ENCODE measurements around the gene TAF4B. TPM values are rescaled to one million over a fixed set of nuclear protein-coding genes. Genes with fewer than 3 reads are reported as not detected.

TAF4B gene
- total and polyA plus RNA-seq, 7 experiments from 2014 or later: 7.3 to 15.7 (median 12.6) TPM

DNA sequence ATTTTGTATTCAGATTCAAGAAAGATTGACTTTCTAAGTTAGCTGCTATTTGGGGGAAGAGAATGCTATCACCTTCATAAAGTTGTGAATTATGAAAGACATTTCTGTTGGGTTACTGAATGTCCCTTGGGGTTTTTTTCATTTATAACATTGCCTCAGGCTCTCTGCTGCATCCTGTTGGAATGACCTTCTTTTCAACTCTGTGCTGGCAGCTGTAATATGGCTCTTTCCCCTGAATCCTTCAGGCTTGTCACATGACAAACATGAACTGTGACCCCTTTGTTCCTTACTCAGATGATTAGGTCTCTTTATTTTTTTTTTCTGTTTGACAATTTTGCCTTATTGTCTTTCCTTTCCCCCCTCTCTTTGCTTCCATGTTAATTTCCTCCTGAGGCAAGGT, 159.8 kb downstream of the TAF4B start:
- peaks cover 0 to 6% (median 0%) of the 10 kb centered on the region in 7 donors for H3K4me1 Mint-ChIP-seq
- Histone ChIP-seq H3K4me1 (ENCODE audit: control insufficient read depth in 2 of 2, insufficient read depth in 2 of 2, low read length in 2 of 2) (no peaks in the 10 kb centered on the region), H3K9me3 (ENCODE audit: control insufficient read depth in 2 of 3, low read length in 3 of 3) (no peaks in the 10 kb centered on the region), H3K36me3 (ENCODE audit: control insufficient read depth in 2 of 3, insufficient read depth in 3 of 3, low read length in 3 of 3) (peaks cover 0 to 16% (median 0%) of the 10 kb centered on the region in 3 experiments), H3K4me3 (ENCODE audit: low read length) (no peak overlapping the region), H3K27me3 (ENCODE audit: control insufficient read depth in 2 of 2, insufficient read depth in 2 of 2, low read length in 2 of 2) (no peaks in the 10 kb centered on the region), H3K27ac (ENCODE audit: low read depth, low read length) (no peak overlapping the region)
- ATAC-seq (no peak), DNase-seq (no peak)
- no peak overlapping the region for H3K4me3 Mint-ChIP-seq
- intact Hi-C loops (cut with micrococcal nuclease): loop anchor here in 1 of 2 donors (10.0 kb wide), 1 partner anchor 159 kb away; the partner anchor contains the start of gene KCTD1
- CTCF ChIA-PET: no interaction called here
- peaks cover 5 to 29% (median 22%) of the 10 kb centered on the region in 5 donors for H3K36me3 Mint-ChIP-seq
- POLR2A ChIA-PET: interaction anchor here (0.6 kb wide), 1 partner anchor 361 kb away, joined by 3 read pairs; no protein-coding TSS in a partner anchor
- peaks cover 0 to 3% (median 0%) of the 10 kb centered on the region in 11 donors for H3K9me3 Mint-ChIP-seq
- H3K27me3 Mint-ChIP-seq: no peaks in the 10 kb centered on the region
- no peak overlapping the region for H3K27ac Mint-ChIP-seq

DNA sequence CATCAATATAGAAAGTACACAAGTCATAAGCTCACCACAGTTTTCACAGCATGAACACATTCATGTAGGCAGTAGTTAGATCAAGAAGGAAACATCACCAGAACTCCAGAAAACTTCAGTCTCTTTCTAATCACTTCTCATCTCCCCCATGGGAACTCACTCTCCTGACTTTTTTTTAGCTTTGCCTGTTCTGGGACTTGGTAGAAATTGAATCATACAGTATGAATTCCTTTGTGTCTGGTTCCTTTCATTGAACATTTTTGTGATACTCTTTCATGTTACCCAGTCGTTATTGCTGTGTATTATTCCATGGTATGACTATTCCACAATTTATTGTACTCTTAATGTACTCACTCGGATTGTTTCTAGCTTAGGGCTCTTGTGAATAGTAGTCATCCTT, 160.2 kb downstream of the TAF4B start:
- ChIA-PET POLR2A (no interaction called here), CTCF (no interaction called here)
- Histone ChIP-seq H3K4me1 (ENCODE audit: control insufficient read depth in 2 of 2, insufficient read depth in 2 of 2, low read length in 2 of 2) (no peaks in the 10 kb centered on the region), H3K27me3 (ENCODE audit: control insufficient read depth in 2 of 2, insufficient read depth in 2 of 2, low read length in 2 of 2) (no peaks in the 10 kb centered on the region), H3K27ac (ENCODE audit: low read depth, low read length) (no peak overlapping the region), H3K9me3 (ENCODE audit: control insufficient read depth in 2 of 3, low read length in 3 of 3) (no peaks in the 10 kb centered on the region), H3K4me3 (ENCODE audit: low read length) (no peak overlapping the region), H3K36me3 (ENCODE audit: control insufficient read depth in 2 of 3, insufficient read depth in 3 of 3, low read length in 3 of 3) (peaks cover 0 to 18% (median 0%) of the 10 kb centered on the region in 3 experiments)
- intact Hi-C loops (cut with micrococcal nuclease): loop anchor here in 1 of 2 donors (10.0 kb wide), 1 partner anchor 158 kb away; the partner anchor contains the start of gene KCTD1
- DNase-seq: no peak
- peaks cover 0 to 6% (median 0%) of the 10 kb centered on the region in 7 donors for H3K4me1 Mint-ChIP-seq
- peaks cover 5 to 34% (median 22%) of the 10 kb centered on the region in 5 donors for H3K36me3 Mint-ChIP-seq
- no peaks in the 10 kb centered on the region for H3K27me3 Mint-ChIP-seq
- H3K27ac Mint-ChIP-seq: no peak overlapping the region
- peaks cover 0 to 3% (median 0%) of the 10 kb centered on the region in 11 donors for H3K9me3 Mint-ChIP-seq
- no peak overlapping the region for H3K4me3 Mint-ChIP-seq
- ATAC-seq: no peak

DNA sequence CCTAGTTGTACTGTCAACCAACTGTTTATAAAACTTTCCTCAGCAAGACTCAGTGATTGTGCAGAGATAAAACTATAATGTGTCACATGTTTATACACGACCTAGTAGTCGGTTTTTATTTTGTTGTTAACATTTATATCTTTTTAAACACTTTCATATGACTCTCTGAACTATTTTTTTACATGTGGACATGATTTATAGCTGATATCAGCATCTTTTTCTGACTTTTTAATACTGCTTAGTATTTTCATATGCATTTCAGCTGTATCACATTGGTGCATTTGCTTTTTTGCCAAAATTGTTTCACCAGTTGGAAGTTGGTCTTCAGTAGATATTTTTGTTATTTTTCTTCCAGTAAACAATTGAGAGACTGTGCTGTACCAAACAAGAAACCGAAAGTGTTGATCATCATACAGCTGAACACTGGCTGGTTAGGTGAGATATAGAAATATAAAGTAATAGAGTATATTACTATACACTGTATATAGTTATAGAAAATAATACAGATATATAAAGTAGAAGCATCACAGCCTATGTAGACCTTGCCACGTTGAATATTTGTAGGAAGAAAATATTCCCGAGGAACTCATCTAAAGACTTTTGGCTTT, 167.9 kb downstream of the TAF4B start:
- H3K27me3 Mint-ChIP-seq: no peaks in the 10 kb centered on the region
- no peak for ATAC-seq
- CTCF ChIA-PET: no interaction called here

DNA sequence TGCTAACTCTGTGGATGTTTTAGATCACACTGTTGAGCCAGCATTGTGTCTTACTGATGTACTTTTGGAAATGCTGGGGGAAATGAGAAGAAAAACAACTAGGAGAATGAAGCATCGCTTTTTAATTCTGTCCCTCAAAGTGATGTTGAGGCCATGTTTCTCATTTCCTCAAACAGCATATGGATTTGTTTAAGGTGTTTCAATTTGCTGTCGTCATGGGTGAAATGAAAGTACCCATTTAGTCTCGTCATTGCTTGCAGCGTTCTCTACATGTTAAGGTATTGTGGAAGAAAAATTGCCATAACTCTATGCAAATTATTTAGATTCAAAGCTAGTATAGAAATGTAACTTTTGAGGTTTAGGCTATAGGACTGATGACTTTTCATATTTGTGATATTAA, 170.8 kb downstream of the TAF4B start:
- CTCF ChIA-PET: no interaction called here

More for the DNA sequence above, 167.9 kb downstream of the TAF4B start:
- no peak overlapping the region for H3K4me3 Mint-ChIP-seq
- peaks cover 5 to 35% (median 19%) of the 10 kb centered on the region in 5 donors for H3K36me3 Mint-ChIP-seq
- no peak for DNase-seq
- no peaks in the 10 kb centered on the region for H3K4me1 Mint-ChIP-seq
- H3K27ac Mint-ChIP-seq: no peak overlapping the region
- intact Hi-C loops (cut with micrococcal nuclease): no loop called here
- Histone ChIP-seq H3K27ac (ENCODE audit: low read depth, low read length) (no peak overlapping the region), H3K4me3 (ENCODE audit: low read length) (no peak overlapping the region), H3K4me1 (ENCODE audit: control insufficient read depth in 2 of 2, insufficient read depth in 2 of 2, low read length in 2 of 2) (no peaks in the 10 kb centered on the region), H3K36me3 (ENCODE audit: control insufficient read depth in 2 of 3, insufficient read depth in 3 of 3, low read length in 3 of 3) (peaks cover 0 to 18% (median 0%) of the 10 kb centered on the region in 3 experiments), H3K9me3 (ENCODE audit: control insufficient read depth in 2 of 3, low read length in 3 of 3) (no peaks in the 10 kb centered on the region), H3K27me3 (ENCODE audit: control insufficient read depth in 2 of 2, insufficient read depth in 2 of 2, low read length in 2 of 2) (no peaks in the 10 kb centered on the region)
- no peaks in the 10 kb centered on the region for H3K9me3 Mint-ChIP-seq
- POLR2A ChIA-PET: no interaction called here

DNA sequence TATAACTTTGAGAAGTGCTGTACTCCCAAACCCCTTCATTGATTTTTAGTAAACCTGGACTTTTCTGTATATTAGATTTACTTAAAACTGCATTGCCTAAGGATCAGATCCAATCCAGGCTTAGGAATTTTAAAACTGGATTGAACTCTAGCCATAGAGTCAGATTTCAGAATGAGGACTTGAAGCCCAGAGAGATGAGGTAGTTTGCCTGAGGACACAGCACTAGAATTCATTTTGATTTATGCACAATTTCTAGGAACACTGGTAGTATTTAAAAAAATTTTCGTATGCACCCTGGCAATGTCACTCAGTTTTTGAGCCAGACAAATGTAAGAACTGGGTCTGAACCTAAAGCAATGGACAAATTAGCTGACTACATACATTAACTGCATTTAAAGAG, 177.2 kb downstream of the TAF4B start:
- POLR2A ChIA-PET: no interaction called here
- DNase-seq: no peak

More for the DNA sequence above, 170.8 kb downstream of the TAF4B start:
- Histone ChIP-seq H3K27me3 (ENCODE audit: control insufficient read depth in 2 of 2, insufficient read depth in 2 of 2, low read length in 2 of 2) (no peaks in the 10 kb centered on the region), H3K27ac (ENCODE audit: low read depth, low read length) (no peak overlapping the region), H3K4me1 (ENCODE audit: control insufficient read depth in 2 of 2, insufficient read depth in 2 of 2, low read length in 2 of 2) (no peaks in the 10 kb centered on the region), H3K36me3 (ENCODE audit: control insufficient read depth in 2 of 3, insufficient read depth in 3 of 3, low read length in 3 of 3) (no peaks in the 10 kb centered on the region), H3K9me3 (ENCODE audit: control insufficient read depth in 2 of 3, low read length in 3 of 3) (no peaks in the 10 kb centered on the region), H3K4me3 (ENCODE audit: low read length) (no peak overlapping the region)
- peaks cover 0 to 12% (median 0%) of the 10 kb centered on the region in 5 donors for H3K36me3 Mint-ChIP-seq
- intact Hi-C loops (cut with micrococcal nuclease): no loop called here
- no peaks in the 10 kb centered on the region for H3K27me3 Mint-ChIP-seq
- DNase-seq (no peak), ATAC-seq (no peak)
- no peaks in the 10 kb centered on the region for H3K4me1 Mint-ChIP-seq
- H3K27ac Mint-ChIP-seq: no peak overlapping the region
- H3K4me3 Mint-ChIP-seq: no peak overlapping the region
- no peaks in the 10 kb centered on the region for H3K9me3 Mint-ChIP-seq
- POLR2A ChIA-PET: no interaction called here

DNA sequence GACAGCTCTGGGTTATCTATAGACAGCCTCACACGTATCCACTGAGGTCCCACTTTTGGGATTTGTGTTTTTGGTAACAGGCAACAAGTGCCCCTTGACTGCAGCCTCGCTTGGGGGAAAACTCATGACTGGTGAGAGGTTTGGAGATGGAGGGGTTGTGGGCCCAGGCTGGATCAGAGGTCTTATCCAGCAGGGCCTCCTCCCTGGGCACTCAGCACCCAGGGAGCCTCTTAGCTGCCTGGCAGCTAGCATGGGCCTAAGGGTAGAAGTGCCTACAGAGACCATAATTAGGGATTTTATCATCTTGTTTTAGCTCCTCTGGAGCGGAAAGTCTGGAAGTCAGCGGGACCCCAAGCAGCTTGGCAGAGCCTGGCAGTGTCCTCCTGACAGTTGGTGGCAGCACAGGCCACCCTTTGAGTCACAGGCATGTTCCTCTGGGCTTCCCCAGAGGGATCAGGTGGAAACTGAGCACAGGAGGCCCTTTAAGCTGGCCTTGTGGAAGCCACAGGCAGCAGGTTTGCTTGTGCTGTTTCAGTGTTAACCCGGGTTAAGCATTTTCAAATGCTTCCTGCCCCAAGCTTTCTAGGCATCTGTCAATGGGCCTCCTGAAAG, 179.1 kb downstream of the TAF4B start:
- POLR2A ChIA-PET: no interaction called here
- no peaks in the 10 kb centered on the region for H3K36me3 ChIP-seq (ENCODE audit: control insufficient read depth in 2 of 3, insufficient read depth in 3 of 3, low read length in 3 of 3)
- H3K4me1 ChIP-seq (ENCODE audit: control insufficient read depth in 2 of 2, insufficient read depth in 2 of 2, low read length in 2 of 2): no peaks in the 10 kb centered on the region
- H3K4me3 ChIP-seq (ENCODE audit: low read length): no peak overlapping the region
- no peaks in the 10 kb centered on the region for H3K9me3 Mint-ChIP-seq
- H3K27me3 Mint-ChIP-seq: no peaks in the 10 kb centered on the region
- no peak overlapping the region for H3K4me3 Mint-ChIP-seq
- H3K4me1 Mint-ChIP-seq: no peaks in the 10 kb centered on the region
- no peak for DNase-seq
- no peaks in the 10 kb centered on the region for H3K9me3 ChIP-seq (ENCODE audit: control insufficient read depth in 2 of 3, low read length in 3 of 3)
- no peak for ATAC-seq
- H3K27me3 ChIP-seq (ENCODE audit: control insufficient read depth in 2 of 2, insufficient read depth in 2 of 2, low read length in 2 of 2): no peaks in the 10 kb centered on the region
- peaks cover 0 to 4% (median 0%) of the 10 kb centered on the region in 5 donors for H3K36me3 Mint-ChIP-seq
- intact Hi-C loops (cut with micrococcal nuclease): no loop called here
- CTCF ChIA-PET: no interaction called here
- no peak overlapping the region for H3K27ac ChIP-seq (ENCODE audit: low read depth, low read length)
- H3K27ac Mint-ChIP-seq: no peak overlapping the region

More for the DNA sequence above, 177.2 kb downstream of the TAF4B start:
- Mint-ChIP-seq H3K4me1 (no peaks in the 10 kb centered on the region), H3K27me3 (no peaks in the 10 kb centered on the region), H3K27ac (no peak overlapping the region), H3K9me3 (no peaks in the 10 kb centered on the region), H3K4me3 (no peak overlapping the region), H3K36me3 (peaks cover 0 to 4% (median 0%) of the 10 kb centered on the region in 5 donors)
- Histone ChIP-seq H3K36me3 (ENCODE audit: control insufficient read depth in 2 of 3, insufficient read depth in 3 of 3, low read length in 3 of 3) (no peaks in the 10 kb centered on the region), H3K9me3 (ENCODE audit: control insufficient read depth in 2 of 3, low read length in 3 of 3) (no peaks in the 10 kb centered on the region), H3K4me1 (ENCODE audit: control insufficient read depth in 2 of 2, insufficient read depth in 2 of 2, low read length in 2 of 2) (no peaks in the 10 kb centered on the region), H3K27ac (ENCODE audit: low read depth, low read length) (no peak overlapping the region), H3K4me3 (ENCODE audit: low read length) (no peak overlapping the region), H3K27me3 (ENCODE audit: control insufficient read depth in 2 of 2, insufficient read depth in 2 of 2, low read length in 2 of 2) (no peaks in the 10 kb centered on the region)
- ATAC-seq: no peak
- intact Hi-C loops (cut with micrococcal nuclease): no loop called here
- CTCF ChIA-PET: no interaction called here

DNA sequence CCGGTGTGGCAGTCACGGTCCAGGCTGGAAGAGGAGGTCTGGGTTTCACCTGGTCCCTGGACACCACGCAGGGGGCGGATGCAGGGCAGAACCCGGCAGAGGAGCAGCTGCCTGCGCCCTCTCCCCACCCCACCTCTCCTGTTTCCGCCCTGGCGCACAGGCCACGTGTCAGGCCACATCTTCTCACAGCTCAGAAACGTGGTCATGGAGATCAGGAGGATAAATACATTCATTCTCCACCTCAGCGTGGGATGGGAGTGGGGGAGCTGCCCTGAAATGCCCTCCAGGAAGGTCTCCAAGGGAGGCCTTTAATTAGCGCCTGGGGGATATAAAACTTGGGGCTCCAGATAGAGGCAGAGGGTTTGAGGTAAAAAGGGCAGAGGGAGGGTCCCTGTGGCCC, 180.1 kb downstream of the TAF4B start:
- POLR2A ChIA-PET: no interaction called here
- Mint-ChIP-seq H3K36me3 (peaks cover 0 to 4% (median 0%) of the 10 kb centered on the region in 5 donors), H3K9me3 (no peaks in the 10 kb centered on the region), H3K4me3 (no peak overlapping the region), H3K27me3 (no peaks in the 10 kb centered on the region), H3K27ac (no peak overlapping the region), H3K4me1 (peaks cover 0 to under 1% (median 0%) of the 10 kb centered on the region in 7 donors)
- H3K4me1 ChIP-seq (ENCODE audit: control insufficient read depth in 2 of 2, insufficient read depth in 2 of 2, low read length in 2 of 2): no peaks in the 10 kb centered on the region
- DNase-seq: no peak
- no peaks in the 10 kb centered on the region for H3K9me3 ChIP-seq (ENCODE audit: control insufficient read depth in 2 of 3, low read length in 3 of 3)
- H3K27ac ChIP-seq (ENCODE audit: low read depth, low read length): no peak overlapping the region
- H3K4me3 ChIP-seq (ENCODE audit: low read length): no peak overlapping the region
- CTCF ChIA-PET: no interaction called here
- intact Hi-C loops (cut with micrococcal nuclease): no loop called here
- no peaks in the 10 kb centered on the region for H3K27me3 ChIP-seq (ENCODE audit: control insufficient read depth in 2 of 2, insufficient read depth in 2 of 2, low read length in 2 of 2)
- no peaks in the 10 kb centered on the region for H3K36me3 ChIP-seq (ENCODE audit: control insufficient read depth in 2 of 3, insufficient read depth in 3 of 3, low read length in 3 of 3)
- no peak for ATAC-seq
